Pancreas (tissue), 10 donors: ENCODE data around the gene MRPS34. TPM values are rescaled to one million over a fixed set of nuclear protein-coding genes. Genes with fewer than 3 reads are reported as not detected.

ENCODE experiments used
- ATAC-seq, 4 donors: fragments of 200-7000 bp; cut with Tn5 transposase; one replicate each; pipeline versions ENCODE4 v1.8.0 to v1.9.1; 2020; ENCODE audit warnings: mild to moderate bottlenecking in 4 of 4, moderate library complexity in 4 of 4
- DNase-seq, 6 donors: peaks; one replicate each; pipeline ENCODE4 v3.0.0-alpha.2; 2020
- FAIRE-seq: peaks from 2 replicates; lab custom pipeline; 2012; peaks lifted over from hg19 to GRCh38; lab: Jason Lieb, UNC
- H3K27ac ChIP-seq, 4 donors: fragments of 200-600 bp; sonication (generic); 1 replicate in 3 of 4; 2 replicates in 1 of 4; pipeline versions ENCODE4 v1.5.0 to v1.8.0; 2020
- H3K27me3 ChIP-seq, 4 donors: fragments of 200-600 bp; one replicate each; pipeline ENCODE4 v1.8.0; 2021
- H3K36me3 ChIP-seq, 3 donors: fragments of 200-600 bp; sonication (generic) in 1 of 3; one replicate each; pipeline versions ENCODE4 v1.5.0 to v1.8.0; 2020 to 2021
- H3K4me1 ChIP-seq, 3 donors: fragments of 200-600 bp; one replicate each; pipeline ENCODE4 v1.8.0; 2021
- H3K4me3 ChIP-seq, 4 donors: fragments of 200-600 bp; sonication (generic) in 2 of 4; one replicate each; pipeline versions ENCODE4 v1.5.0 to v1.8.0; 2020 to 2021
- H3K9me3 ChIP-seq, 4 donors: fragments of 200-600 bp; one replicate each; pipeline ENCODE4 v1.8.0; 2021
- WGBS, 2 donors: extraction: QIAGEN DNeasy Blood & Tissue Kit; methylation state at CpG; one replicate each; pipeline ENCODE4 v1.1.7; 2013; 5-methylcytosine and 5-hydroxymethylcytosine counted together
- intact Hi-C, 3 donors: fragments of 100-400 bp; cut with DNase I; formaldehyde crosslinking; loops; one replicate each; pipeline versions ENCODE4 v1.11.1 to v1.14.2; 2022
- polyA plus RNA-seq, 2 donors: library from polyadenylated mRNA; stranded (reverse); fragments of 200-250 nt; gene quantifications; one replicate each; pipeline ENCODE4 v1.2.3, GENCODE V29; 2013
- total RNA-seq, 6 donors: library from RNA; stranded (reverse); fragmentation: NEBNext Ultra II Directional in 4 of 6; extraction: Animal tissue kit (Norgen Biotek cat#: 25700) in 4 of 6; gene quantifications; one replicate each; pipeline versions ENCODE4 v1.2.1 to v1.2.4, GENCODE V29; 2021 to 2023
- TF ChIP-seq, protein P1 (sequence below), 4 donors: fragments of 200-600 bp; sonication (generic) in 3 of 4; IDR thresholded peaks; one replicate each; pipeline versions ENCODE4 v1.5.0 to v1.8.0; 2021; ENCODE audit warnings: antibody characterized with exemption in 4 of 4
- donor health status: healthy with polysubstance abuse.
- donor health status: DM: no; HTN: no; CAD: no; lungs with moderate emphysema.
- donor health status: DM: no; HTN: no; CAD: no.
- donor health status: control.
- donor health status: control.
- donor health status: Bipolar disorder and iron deficiency.
- donor health status: DM: yes; HTN: yes; CAD: no.
- donor health status: DM: no; HTN: no; CAD: no.
- donor health status: DM: no; HTN: no; CAD: no.
- donor health status: DM: yes; HTN: yes; CAD: no.

Gene MRPS34
- total and polyA plus RNA-seq, 8 donors = 42.4 to 84.1 (median 58.3) TPM

DNA sequence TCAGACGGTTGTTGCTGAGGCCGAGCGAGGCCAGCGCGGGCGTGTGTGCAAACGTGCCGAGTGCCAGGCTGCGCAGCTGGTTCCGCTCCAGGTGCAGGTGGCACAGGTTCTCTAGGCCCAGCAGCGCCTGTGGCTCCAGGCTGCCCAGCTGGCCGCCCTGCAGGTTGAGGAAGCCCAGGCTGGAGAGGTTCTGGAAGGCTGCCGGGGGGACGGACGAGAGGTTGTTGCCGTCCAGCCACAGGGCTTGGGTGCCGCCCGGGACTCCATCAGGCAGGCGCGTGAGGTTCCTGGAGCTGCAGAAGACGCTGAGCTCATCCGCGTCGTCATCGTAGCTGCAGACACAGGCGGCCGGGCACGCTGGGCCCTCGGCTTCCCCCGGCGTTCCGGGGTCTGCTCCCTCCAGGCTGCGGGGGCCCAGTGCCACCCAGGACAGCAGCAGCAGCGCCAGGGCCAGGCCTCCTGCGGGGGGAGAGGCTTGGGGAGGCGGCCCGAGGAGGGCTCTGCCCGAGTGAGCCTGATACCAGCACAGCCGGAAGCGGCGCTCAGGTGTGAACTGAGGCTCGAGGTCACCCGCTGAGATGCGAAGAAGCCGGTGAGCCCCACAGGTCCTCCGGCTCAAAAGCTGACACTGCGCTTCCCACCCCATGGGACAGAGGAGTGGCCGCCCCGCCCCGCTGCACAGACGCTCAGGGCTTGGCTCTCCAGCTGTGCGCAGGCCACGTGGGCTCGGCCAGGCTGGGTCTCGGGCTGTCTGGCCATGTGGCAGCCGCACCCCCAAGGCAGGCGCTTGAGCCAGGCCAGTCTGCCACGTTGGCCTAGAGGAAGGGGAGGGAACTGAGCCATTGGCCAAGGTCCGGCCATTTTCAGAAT is 19.2 kb upstream of the MRPS34 start:
- 92 to 94% methylated on average over 56 to 59 of the region's 59 CpGs for WGBS, 2 donors
- Histone ChIP-seq H3K4me3 (no peak overlapping the region), H3K9me3 (no peaks in the 10 kb centered on the region), H3K4me1 (peaks cover 9 to 17% (median 16%) of the 10 kb centered on the region in 3 donors), H3K27me3 (no peaks in the 10 kb centered on the region), H3K27ac (no peak overlapping the region), H3K36me3 (no peaks in the 10 kb centered on the region)
- peak in 2 of 6 donors; percentile 36 to 76 for DNase-seq
- no peak for FAIRE-seq
- TF ChIP-seq, protein P1, sequence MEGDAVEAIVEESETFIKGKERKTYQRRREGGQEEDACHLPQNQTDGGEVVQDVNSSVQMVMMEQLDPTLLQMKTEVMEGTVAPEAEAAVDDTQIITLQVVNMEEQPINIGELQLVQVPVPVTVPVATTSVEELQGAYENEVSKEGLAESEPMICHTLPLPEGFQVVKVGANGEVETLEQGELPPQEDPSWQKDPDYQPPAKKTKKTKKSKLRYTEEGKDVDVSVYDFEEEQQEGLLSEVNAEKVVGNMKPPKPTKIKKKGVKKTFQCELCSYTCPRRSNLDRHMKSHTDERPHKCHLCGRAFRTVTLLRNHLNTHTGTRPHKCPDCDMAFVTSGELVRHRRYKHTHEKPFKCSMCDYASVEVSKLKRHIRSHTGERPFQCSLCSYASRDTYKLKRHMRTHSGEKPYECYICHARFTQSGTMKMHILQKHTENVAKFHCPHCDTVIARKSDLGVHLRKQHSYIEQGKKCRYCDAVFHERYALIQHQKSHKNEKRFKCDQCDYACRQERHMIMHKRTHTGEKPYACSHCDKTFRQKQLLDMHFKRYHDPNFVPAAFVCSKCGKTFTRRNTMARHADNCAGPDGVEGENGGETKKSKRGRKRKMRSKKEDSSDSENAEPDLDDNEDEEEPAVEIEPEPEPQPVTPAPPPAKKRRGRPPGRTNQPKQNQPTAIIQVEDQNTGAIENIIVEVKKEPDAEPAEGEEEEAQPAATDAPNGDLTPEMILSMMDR (IDR thresholded peaks at IDR 0.05) = no peak
- intact Hi-C loops = no loop called here
- ATAC-seq = no peak

DNA sequence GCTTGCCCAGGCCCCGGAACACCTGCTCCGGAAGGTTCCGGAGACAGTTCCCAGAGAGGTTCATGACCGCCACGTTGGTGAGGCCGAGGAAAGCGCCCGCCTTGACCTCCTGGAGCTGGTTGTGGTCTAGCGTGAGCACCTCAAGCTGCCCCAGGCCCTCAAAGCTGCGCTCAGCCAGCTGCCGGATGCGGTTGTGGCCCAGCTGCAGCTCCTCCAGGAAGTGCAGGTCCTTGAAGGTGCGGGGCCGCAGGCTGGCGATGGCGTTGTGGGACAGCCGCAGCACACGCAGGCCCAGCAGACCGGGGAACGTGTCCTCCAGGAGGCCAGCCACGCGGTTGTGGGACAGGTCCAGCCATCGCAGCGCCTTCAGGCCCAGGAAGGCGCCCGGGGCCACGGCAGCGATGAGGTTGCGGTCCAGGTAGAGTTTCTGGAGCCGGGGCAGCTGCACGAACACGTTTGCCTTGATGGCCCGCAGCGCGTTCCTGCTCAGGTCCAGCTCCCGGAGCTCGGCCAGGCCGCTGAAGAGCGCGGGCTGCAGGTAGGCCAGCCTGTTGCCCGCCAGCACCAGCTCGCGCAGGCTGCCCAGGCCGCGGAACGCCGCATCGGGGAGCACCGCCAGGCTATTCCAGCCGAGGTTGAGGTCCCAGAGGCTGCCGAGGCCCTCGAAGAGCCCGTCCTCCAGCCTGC is 18.5 kb upstream of the MRPS34 start:
- no peak overlapping the region for H3K27ac ChIP-seq
- DNase-seq = peak in 1 of 6 donors; percentile 75
- no peak overlapping the region for H3K4me3 ChIP-seq
- no peaks in the 10 kb centered on the region for H3K36me3 ChIP-seq
- no peak for FAIRE-seq
- no peak for ATAC-seq
- 94 to 95% methylated on average over 53 of the region's 53 CpGs for WGBS, 2 donors
- no peaks in the 10 kb centered on the region for H3K9me3 ChIP-seq
- no peaks in the 10 kb centered on the region for H3K27me3 ChIP-seq
- TF ChIP-seq, protein P1 (IDR thresholded peaks at IDR 0.05) = no peak
- peaks cover 9 to 17% (median 16%) of the 10 kb centered on the region in 3 donors for H3K4me1 ChIP-seq
- intact Hi-C loops = no loop called here

DNA sequence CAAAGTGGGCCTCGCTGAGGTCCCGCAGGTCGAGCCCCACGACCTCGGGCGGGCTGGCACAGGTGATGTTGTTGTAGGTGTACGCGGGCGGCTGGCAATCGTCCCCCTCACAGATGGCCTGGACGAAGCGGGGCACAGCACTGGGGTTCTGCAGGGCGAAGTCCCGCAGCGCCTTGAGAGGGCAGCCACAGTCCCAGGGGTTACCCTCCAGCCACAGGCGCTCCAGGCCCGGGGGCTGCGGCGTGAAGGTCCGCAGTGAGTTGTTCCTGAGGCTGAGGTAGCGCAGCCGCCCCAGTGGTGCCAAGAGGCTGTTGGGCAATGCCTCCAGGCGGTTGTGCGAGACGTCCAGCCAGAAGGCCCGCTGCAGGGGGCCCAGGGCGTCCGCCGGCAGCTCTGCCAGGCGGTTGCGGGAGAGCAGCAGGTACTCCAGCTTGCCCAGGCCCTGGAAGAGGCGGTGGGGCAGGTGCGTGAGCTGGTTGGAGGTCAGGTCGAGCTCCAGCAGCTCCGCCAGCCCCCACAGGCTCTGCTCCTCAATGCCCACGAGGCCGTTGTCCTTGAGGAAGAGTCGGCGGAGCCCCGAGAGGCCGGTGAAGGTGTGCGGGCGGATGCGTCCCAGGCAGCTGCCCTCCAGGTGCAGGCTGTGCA is 17.8 kb upstream of the MRPS34 start:
- Histone ChIP-seq H3K27me3 (no peaks in the 10 kb centered on the region), H3K36me3 (no peaks in the 10 kb centered on the region), H3K27ac (no peak overlapping the region), H3K9me3 (no peaks in the 10 kb centered on the region), H3K4me3 (no peak overlapping the region), H3K4me1 (peaks cover 9 to 17% (median 16%) of the 10 kb centered on the region in 3 donors)
- TF ChIP-seq, protein P1 (IDR thresholded peaks at IDR 0.05) = no peak
- WGBS, 2 donors = 90 to 92% methylated on average over 39 to 44 of the region's 44 CpGs
- ATAC-seq = no peak
- intact Hi-C loops = no loop called here
- DNase-seq = peak in 1 of 6 donors; percentile 77
- no peak for FAIRE-seq

DNA sequence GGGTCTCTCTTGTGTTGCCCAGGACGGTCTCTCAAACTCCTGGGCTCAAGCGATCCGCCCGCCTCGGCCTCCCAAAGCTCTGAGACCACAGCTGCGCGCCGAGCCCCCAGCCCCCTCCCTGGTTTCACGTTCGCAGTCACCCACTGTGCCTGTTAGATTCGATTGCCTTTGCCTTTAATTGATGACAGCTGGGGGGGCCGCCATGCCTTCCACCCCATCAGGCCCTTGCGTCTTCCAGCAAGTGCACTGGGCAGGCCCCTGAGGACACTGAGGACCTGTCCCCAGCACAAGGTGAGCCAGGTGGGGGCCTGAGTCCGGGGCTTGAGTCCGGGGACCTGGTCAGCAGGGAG is 17.3 kb upstream of the MRPS34 start:
- H3K4me1 ChIP-seq = peaks cover 9 to 16% (median 16%) of the 10 kb centered on the region in 3 donors
- H3K36me3 ChIP-seq = no peaks in the 10 kb centered on the region
- ATAC-seq (no peak), DNase-seq (no peak), FAIRE-seq (no peak)
- no peaks in the 10 kb centered on the region for H3K9me3 ChIP-seq
- 89 to 92% methylated on average over 13 to 15 of the region's 15 CpGs for WGBS, 2 donors
- no peaks in the 10 kb centered on the region for H3K27me3 ChIP-seq
- H3K4me3 ChIP-seq = no peak overlapping the region
- TF ChIP-seq, protein P1 (IDR thresholded peaks at IDR 0.05) = no peak
- H3K27ac ChIP-seq = no peak overlapping the region
- intact Hi-C loops = no loop called here
